Astrocyte (in vitro differentiated cells and primary cell): ENCODE data around the gene B9D1. TPM values are rescaled to one million over a fixed set of nuclear protein-coding genes. Genes with fewer than 3 reads are reported as not detected.

Experiments
- DNase-seq: peaks from one replicate; pipeline ENCODE4 v3.0.0-alpha.2; 2010; ENCODE audit warnings: low read depth
- FAIRE-seq: peaks from 2 replicates; lab custom pipeline; 2011; peaks lifted over from hg19 to GRCh38; lab: Jason Lieb, UNC
- H2AFZ ChIP-seq: 2 replicates; pipeline ENCODE4 v1.6.0; 2012; ENCODE audit warnings: low read depth, low read length, inconsistent platforms
- H3K27ac ChIP-seq: 2 replicates; pipeline ENCODE4 v1.5.1; 2011; ENCODE audit warnings: low read depth, low read length, inconsistent platforms
- H3K27me3 ChIP-seq: 2 replicates; pipeline ENCODE4 v1.6.0; 2011; ENCODE audit warnings: low read length, inconsistent platforms; ENCODE audit not compliant: insufficient read depth
- H3K36me3 ChIP-seq: 2 replicates; pipeline ENCODE4 v1.5.1; 2011; ENCODE audit warnings: low read length, inconsistent platforms; ENCODE audit not compliant: insufficient read depth
- H3K4me1 ChIP-seq: 2 replicates; pipeline ENCODE4 v1.5.1; 2011; ENCODE audit warnings: low read length, inconsistent platforms; ENCODE audit not compliant: insufficient read depth
- H3K4me2 ChIP-seq: 2 replicates; pipeline ENCODE4 v1.6.0; 2012; ENCODE audit warnings: low read length, inconsistent platforms
- H3K4me3 ChIP-seq: 2 replicates; pipeline ENCODE4 v1.5.1; 2011; ENCODE audit warnings: low read depth, mild to moderate bottlenecking, low read length, inconsistent platforms; ENCODE audit not compliant: insufficient read depth
- H3K79me2 ChIP-seq: 2 replicates; pipeline ENCODE4 v1.6.0; 2012; ENCODE audit warnings: mild to moderate bottlenecking, low read length, inconsistent platforms; ENCODE audit not compliant: insufficient read depth
- H3K9ac ChIP-seq: 2 replicates; pipeline ENCODE4 v1.6.0; 2012; ENCODE audit warnings: mild to moderate bottlenecking, low read length, inconsistent platforms
- H3K9me3 ChIP-seq: 2 replicates; pipeline ENCODE4 v1.5.1; 2012; ENCODE audit warnings: low read depth, mild to moderate bottlenecking, low read length, inconsistent platforms; ENCODE audit not compliant: insufficient read depth
- H4K20me1 ChIP-seq: 2 replicates; pipeline ENCODE4 v1.6.0; 2012; ENCODE audit warnings: low read length, inconsistent platforms; ENCODE audit not compliant: insufficient read depth
- H3K27ac Mint-ChIP-seq: one replicate; pipeline ENCODE4 v1.8.0; 2021; ENCODE audit warnings: mild to moderate bottlenecking, mixed read lengths; ENCODE audit not compliant: unreplicated experiment
- H3K27me3 Mint-ChIP-seq: one replicate; pipeline ENCODE4 v1.8.0; 2021; ENCODE audit warnings: low read depth, mixed read lengths; ENCODE audit not compliant: unreplicated experiment
- H3K36me3 Mint-ChIP-seq: one replicate; pipeline ENCODE4 v1.8.0; 2021; ENCODE audit warnings: low read depth, mixed read lengths; ENCODE audit not compliant: unreplicated experiment
- H3K4me1 Mint-ChIP-seq: one replicate; pipeline ENCODE4 v1.8.0; 2021; ENCODE audit warnings: low read depth, mixed read lengths; ENCODE audit not compliant: unreplicated experiment
- H3K4me3 Mint-ChIP-seq: one replicate; pipeline ENCODE4 v1.8.0; 2021; ENCODE audit warnings: mild to moderate bottlenecking, moderate library complexity, mixed read lengths; ENCODE audit not compliant: unreplicated experiment
- H3K9me3 Mint-ChIP-seq: one replicate; pipeline ENCODE4 v1.8.0; 2021; ENCODE audit warnings: mild to moderate bottlenecking, mixed read lengths; ENCODE audit not compliant: unreplicated experiment
- EZH2 ChIP-seq: IDR thresholded peaks from 2 replicates; pipeline ENCODE4 v1.6.1; 2012; ENCODE audit warnings: mild to moderate bottlenecking, low read length, inconsistent platforms; ENCODE audit not compliant: insufficient read depth
- total RNA-seq: library from RNA; stranded (reverse); gene quantifications from 2 replicates; pipeline ENCODE4 v1.2.1, GENCODE V29; 2021
- TF ChIP-seq, protein P1 (sequence below): IDR thresholded peaks from 2 replicates; pipeline ENCODE4 v1.5.1; 2011; ENCODE audit warnings: low read depth, mild to moderate bottlenecking, inconsistent platforms, low read length, moderate library complexity; ENCODE audit not compliant: insufficient read depth

The B9D1 gene
- total RNA-seq, 1 donor from 2014 or later = 10.2 TPM

DNA sequence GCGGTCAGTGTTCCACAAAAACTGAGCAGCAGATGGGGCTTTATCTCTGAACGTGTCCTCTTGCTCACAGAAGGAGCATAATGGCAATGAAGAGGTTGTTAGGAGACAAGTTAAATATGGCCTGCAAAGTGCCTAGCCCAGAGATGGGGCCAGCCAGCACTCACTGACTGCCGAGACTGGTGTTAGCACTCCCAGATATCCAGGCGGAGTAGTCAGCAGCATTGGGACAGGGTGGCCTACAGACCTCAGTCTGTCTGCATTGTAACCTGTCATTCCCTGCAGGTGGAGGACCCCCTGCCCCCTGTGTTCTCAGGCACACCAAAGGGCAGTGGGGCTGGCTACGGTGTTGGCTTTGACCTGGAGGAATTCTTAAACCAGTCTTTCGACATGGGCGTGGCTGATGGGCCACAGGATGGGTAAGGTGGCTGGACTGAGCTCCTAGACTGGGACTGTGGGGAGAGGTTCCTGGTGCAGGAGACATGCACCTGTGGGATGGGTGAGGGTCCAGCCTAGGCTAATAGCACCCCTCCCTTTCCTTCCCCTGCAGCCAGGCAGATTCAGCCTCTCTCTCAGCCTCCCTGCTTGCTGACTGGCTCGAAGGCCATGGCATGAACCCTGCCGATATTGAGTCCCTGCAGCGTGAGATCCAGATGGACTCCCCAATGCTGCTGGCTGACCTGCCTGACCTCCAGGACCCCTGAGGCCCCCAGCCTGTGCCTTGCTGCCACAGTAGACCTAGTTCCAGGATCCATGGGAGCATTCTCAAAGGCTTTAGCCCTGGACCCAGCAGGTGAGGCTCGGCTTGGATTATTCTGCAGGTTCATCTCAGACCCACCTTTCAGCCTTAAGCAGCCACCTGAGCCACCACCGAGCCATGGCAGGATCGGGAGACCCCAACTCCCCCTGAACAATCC, 20.3 kb upstream of the B9D1 start:
- Histone ChIP-seq H4K20me1 (peaks cover 69% of the 10 kb centered on the region), H3K27ac (no peak overlapping the region), H3K9ac (no peak overlapping the region), H3K27me3 (no peaks in the 10 kb centered on the region), H3K79me2 (peaks cover 46% of the 10 kb centered on the region), H3K4me2 (no peak overlapping the region), H3K9me3 (no peaks in the 10 kb centered on the region), H3K4me3 (no peak overlapping the region), H3K4me1 (peaks cover 29% of the 10 kb centered on the region), H2AFZ (no peak overlapping the region), H3K36me3 (peaks cover 21% of the 10 kb centered on the region)
- no peaks in the 10 kb centered on the region for H3K9me3 Mint-ChIP-seq
- no peak overlapping the region for H3K27ac Mint-ChIP-seq
- TF ChIP-seq, protein P1, sequence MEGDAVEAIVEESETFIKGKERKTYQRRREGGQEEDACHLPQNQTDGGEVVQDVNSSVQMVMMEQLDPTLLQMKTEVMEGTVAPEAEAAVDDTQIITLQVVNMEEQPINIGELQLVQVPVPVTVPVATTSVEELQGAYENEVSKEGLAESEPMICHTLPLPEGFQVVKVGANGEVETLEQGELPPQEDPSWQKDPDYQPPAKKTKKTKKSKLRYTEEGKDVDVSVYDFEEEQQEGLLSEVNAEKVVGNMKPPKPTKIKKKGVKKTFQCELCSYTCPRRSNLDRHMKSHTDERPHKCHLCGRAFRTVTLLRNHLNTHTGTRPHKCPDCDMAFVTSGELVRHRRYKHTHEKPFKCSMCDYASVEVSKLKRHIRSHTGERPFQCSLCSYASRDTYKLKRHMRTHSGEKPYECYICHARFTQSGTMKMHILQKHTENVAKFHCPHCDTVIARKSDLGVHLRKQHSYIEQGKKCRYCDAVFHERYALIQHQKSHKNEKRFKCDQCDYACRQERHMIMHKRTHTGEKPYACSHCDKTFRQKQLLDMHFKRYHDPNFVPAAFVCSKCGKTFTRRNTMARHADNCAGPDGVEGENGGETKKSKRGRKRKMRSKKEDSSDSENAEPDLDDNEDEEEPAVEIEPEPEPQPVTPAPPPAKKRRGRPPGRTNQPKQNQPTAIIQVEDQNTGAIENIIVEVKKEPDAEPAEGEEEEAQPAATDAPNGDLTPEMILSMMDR = no peak
- no peak for TF ChIP-seq EZH2
- H3K36me3 Mint-ChIP-seq = peaks cover 26% of the 10 kb centered on the region
- no peaks in the 10 kb centered on the region for H3K27me3 Mint-ChIP-seq
- FAIRE-seq (no peak), DNase-seq (no peak)
- H3K4me1 Mint-ChIP-seq = peaks cover 28% of the 10 kb centered on the region
- no peak overlapping the region for H3K4me3 Mint-ChIP-seq

DNA sequence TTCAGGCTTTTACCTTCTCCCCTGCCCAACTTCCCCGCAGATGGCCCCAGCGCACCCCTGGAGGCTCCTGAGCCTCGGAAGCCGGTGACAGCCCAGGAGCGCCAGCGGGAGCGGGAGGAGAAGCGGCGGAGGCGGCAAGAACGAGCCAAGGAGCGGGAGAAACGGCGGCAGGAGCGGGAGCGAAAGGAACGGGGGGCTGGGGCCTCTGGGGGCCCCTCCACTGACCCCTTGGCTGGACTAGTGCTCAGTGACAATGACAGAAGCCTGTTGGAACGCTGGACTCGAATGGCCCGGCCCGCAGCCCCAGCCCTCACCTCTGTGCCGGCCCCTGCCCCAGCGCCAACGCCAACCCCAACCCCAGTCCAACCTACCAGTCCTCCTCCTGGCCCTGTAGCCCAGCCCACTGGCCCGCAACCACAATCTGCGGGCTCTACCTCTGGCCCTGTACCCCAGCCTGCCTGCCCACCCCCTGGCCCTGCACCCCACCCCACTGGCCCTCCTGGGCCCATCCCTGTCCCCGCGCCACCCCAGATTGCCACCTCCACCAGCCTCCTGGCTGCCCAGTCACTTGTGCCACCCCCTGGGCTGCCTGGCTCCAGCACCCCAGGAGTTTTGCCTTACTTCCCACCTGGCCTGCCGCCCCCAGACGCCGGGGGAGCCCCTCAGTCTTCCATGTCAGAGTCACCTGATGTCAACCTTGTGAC, 19.4 kb upstream of the B9D1 start:
- Mint-ChIP-seq H3K9me3 (no peaks in the 10 kb centered on the region), H3K27ac (no peak overlapping the region), H3K36me3 (peaks cover 26% of the 10 kb centered on the region), H3K27me3 (no peaks in the 10 kb centered on the region), H3K4me3 (no peak overlapping the region), H3K4me1 (peaks cover 21% of the 10 kb centered on the region)
- Histone ChIP-seq H3K4me3 (no peak overlapping the region), H4K20me1 (peaks cover 69% of the 10 kb centered on the region), H3K36me3 (peaks cover 21% of the 10 kb centered on the region), H3K9ac (no peak overlapping the region), H3K27ac (no peak overlapping the region), H3K27me3 (no peaks in the 10 kb centered on the region), H2AFZ (no peak overlapping the region), H3K4me1 (peaks cover 25% of the 10 kb centered on the region), H3K79me2 (peaks cover 46% of the 10 kb centered on the region), H3K4me2 (no peak overlapping the region), H3K9me3 (no peaks in the 10 kb centered on the region)
- DNase-seq (no peak), FAIRE-seq (no peak)
- TF ChIP-seq, protein P1 = no peak
- TF ChIP-seq EZH2 = no peak

DNA sequence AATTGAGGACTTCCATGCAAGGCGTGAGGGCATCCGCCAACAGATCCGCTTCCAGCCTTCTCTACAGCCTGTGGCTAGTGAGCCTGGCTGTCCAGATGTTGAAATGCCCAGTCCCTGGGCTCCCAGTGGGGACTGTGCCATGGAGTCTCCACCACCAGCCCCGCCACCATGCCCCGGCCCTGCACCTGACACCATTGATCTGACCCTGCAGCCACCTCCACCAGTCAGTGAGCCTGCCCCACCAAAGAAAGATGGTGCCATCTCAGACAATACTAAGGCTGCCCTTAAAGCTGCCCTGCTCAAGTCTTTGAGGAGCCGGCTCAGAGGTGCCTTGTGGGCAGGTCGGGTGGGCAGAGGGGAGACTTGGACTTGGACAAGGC, 18.8 kb upstream of the B9D1 start:
- Histone ChIP-seq H2AFZ (no peak overlapping the region), H3K4me3 (no peak overlapping the region), H4K20me1 (peaks cover 69% of the 10 kb centered on the region), H3K9me3 (no peaks in the 10 kb centered on the region), H3K4me2 (no peak overlapping the region), H3K36me3 (peaks cover 21% of the 10 kb centered on the region), H3K4me1 (peaks cover 22% of the 10 kb centered on the region), H3K79me2 (peaks cover 46% of the 10 kb centered on the region), H3K9ac (no peak overlapping the region), H3K27ac (no peak overlapping the region), H3K27me3 (no peaks in the 10 kb centered on the region)
- Mint-ChIP-seq H3K27me3 (no peaks in the 10 kb centered on the region), H3K36me3 (peaks cover 26% of the 10 kb centered on the region), H3K4me3 (no peak overlapping the region), H3K27ac (no peak overlapping the region), H3K9me3 (no peaks in the 10 kb centered on the region), H3K4me1 (peaks cover 19% of the 10 kb centered on the region)
- TF ChIP-seq EZH2 = no peak
- FAIRE-seq (no peak), DNase-seq (no peak)
